Inflammatory macrophage treated with lipopolysaccharide for 4 hours (primary cell): ENCODE results near the gene CD2BP2.
"Not testable (repeated sequence)": the region's sequence is repeated elsewhere in the genome, so short reads cannot be mapped to it uniquely, and the experiment has no call there.

Experiments used
- DNase-seq: peaks from one replicate; pipeline ENCODE4 v3.0.0-alpha.2; 2020

The CD2BP2 gene

GRCh38 chr16:30358990-30359870 lies 4.1 kb upstream of the CD2BP2 start:
- no peak for DNase-seq

GRCh38 chr16:30358577-30358936 lies 3.4 kb upstream of the CD2BP2 start:
- DNase-seq = no peak

GRCh38 chr16:30357715-30358576 lies 2.8 kb upstream of the CD2BP2 start:
- no peak for DNase-seq

- no peak for DNase-seq
These were observed 2.1 kb upstream of the CD2BP2 start for GRCh38 chr16:30357085-30357714.

- DNase-seq = no peak
These were observed 1.4 kb upstream of the CD2BP2 start for GRCh38 chr16:30356401-30357084.

GRCh38 chr16:30355954-30356308 lies 823 bp upstream of the CD2BP2 start:
- DNase-seq = no peak

GRCh38 chr16:30354423-30355143 lies 525 bp downstream of the CD2BP2 start:
- peak; percentile 72 for DNase-seq

GRCh38 chr16:30353438-30354129 lies 1.5 kb downstream of the CD2BP2 start:
- no peak for DNase-seq

GRCh38 chr16:30352488-30353401 lies 2.4 kb downstream of the CD2BP2 start:
- DNase-seq = no peak

GRCh38 chr16:30351586-30352419 lies 3.3 kb downstream of the CD2BP2 start:
- DNase-seq = no peak

GRCh38 chr16:30351001-30351441 lies 4.1 kb downstream of the CD2BP2 start:
- DNase-seq = no peak

- no peak for DNase-seq
These were observed 4.8 kb downstream of the CD2BP2 start for GRCh38 chr16:30350134-30350871.

- DNase-seq = no peak
These were observed 5.4 kb downstream of the CD2BP2 start for GRCh38 chr16:30349675-30350074.

- no peak for DNase-seq
These were observed 6.2 kb downstream of the CD2BP2 start for GRCh38 chr16:30348929-30349328.

GRCh38 chr16:30348113-30348512 lies 7.0 kb downstream of the CD2BP2 start:
- DNase-seq = no peak

GRCh38 chr16:30346286-30346685 lies 8.8 kb downstream of the CD2BP2 start:
- no peak for DNase-seq

- not testable (repeated sequence) for DNase-seq
These were observed 11.7 kb downstream of the CD2BP2 start for GRCh38 chr16:30343491-30343820.

- DNase-seq = no peak
These were observed 12.2 kb downstream of the CD2BP2 start for GRCh38 chr16:30342751-30343490.
